Body of pancreas (tissue), 4 donors: ENCODE results near the gene ARHGDIA.

Source experiments
- CTCF ChIP-seq, 7 experiments: fragments of 450-650 bp in 4 of 7; fragments of 200-600 bp in 3 of 7; sonication (generic) in 3 of 7; IDR thresholded peaks; one replicate each; pipeline ENCODE4 v1.5.1; 2016 to 2019; ENCODE audit warnings: antibody characterized with exemption in 7 of 7
- POLR2A ChIP-seq, 3 donors: fragments of 450-650 bp; IDR thresholded peaks; one replicate each; pipeline ENCODE4 v1.6.1; 2016; ENCODE audit warnings: antibody characterized with exemption in 3 of 3, mild to moderate bottlenecking in 2 of 3

- TF ChIP-seq CTCF (IDR thresholded peaks at IDR 0.05) = no peak
- TF ChIP-seq POLR2A (IDR thresholded peaks at IDR 0.05) = no peak
These were observed 36.3 kb upstream of the ARHGDIA start for GRCh38 chr17:81907219-81908145.
